Mesendoderm (in vitro differentiated cells): ENCODE data around the gene ZBTB6.
"Not testable (repeated sequence)": the region's sequence is repeated elsewhere in the genome, so short reads cannot be mapped to it uniquely, and the experiment has no call there.

Source experiments
- DNase-seq: peaks from one replicate; pipeline ENCODE4 v3.0.0; 2013
- H2AK5ac ChIP-seq: 2 replicates; pipeline ENCODE4 v1.6.1; 2013; ENCODE audit warnings: low read length, inconsistent platforms
- H2BK120ac ChIP-seq: 2 replicates; pipeline ENCODE4 v1.6.1; 2013; ENCODE audit warnings: low read depth, mild to moderate bottlenecking, low read length, moderate library complexity, mixed read lengths
- H2BK15ac ChIP-seq: replicated peaks from 2 replicates; pipeline ENCODE4 v1.6.1; 2013; ENCODE audit warnings: low read depth, mild to moderate bottlenecking, moderate library complexity
- H2BK5ac ChIP-seq: 2 replicates; pipeline ENCODE4 v1.6.1; 2013; ENCODE audit warnings: low read length, inconsistent platforms
- H3K18ac ChIP-seq: 2 replicates; pipeline ENCODE4 v1.6.1; 2013; ENCODE audit warnings: mild to moderate bottlenecking, low read length, mixed read lengths
- H3K23ac ChIP-seq: one replicate; pipeline ENCODE4 v1.6.1; 2013; ENCODE audit warnings: low read length
- H3K27ac ChIP-seq: 2 replicates; pipeline ENCODE4 v1.5.1; 2013; ENCODE audit warnings: low read depth, mild to moderate bottlenecking, inconsistent platforms, low read length, moderate library complexity
- H3K27me3 ChIP-seq: 2 replicates; pipeline ENCODE4 v1.6.1; 2013; ENCODE audit warnings: low read length, control low read depth, mild to moderate bottlenecking, inconsistent platforms; ENCODE audit not compliant: insufficient read depth, poor library complexity
- H3K36me3 ChIP-seq: 2 replicates; pipeline ENCODE4 v1.6.1; 2013; ENCODE audit warnings: low read length, inconsistent platforms; ENCODE audit not compliant: control insufficient read depth, insufficient read depth
- H3K4ac ChIP-seq: one replicate; pipeline ENCODE4 v1.6.1; 2013; ENCODE audit warnings: low read depth, mild to moderate bottlenecking, low read length, moderate library complexity
- H3K4me1 ChIP-seq: 2 replicates; pipeline ENCODE4 v1.6.1; 2013; ENCODE audit warnings: low read depth, low read length, inconsistent platforms; ENCODE audit not compliant: control insufficient read depth
- H3K4me2 ChIP-seq: 2 replicates; pipeline ENCODE4 v1.6.1; 2013; ENCODE audit warnings: low read length
- H3K4me3 ChIP-seq: 2 replicates; pipeline ENCODE4 v1.5.1; 2013; ENCODE audit warnings: mild to moderate bottlenecking, low read length
- H3K56ac ChIP-seq: one replicate; pipeline ENCODE4 v1.6.1; 2013; ENCODE audit warnings: low read length
- H3K79me1 ChIP-seq: 2 replicates; pipeline ENCODE4 v1.6.1; 2013; ENCODE audit warnings: low read length, inconsistent platforms
- H3K79me2 ChIP-seq: 2 replicates; pipeline ENCODE4 v1.6.1; 2013; ENCODE audit warnings: mild to moderate bottlenecking, low read length; ENCODE audit not compliant: control insufficient read depth, insufficient read depth
- H3K9ac ChIP-seq: 2 replicates; pipeline ENCODE4 v1.6.1; 2013; ENCODE audit warnings: low read length, inconsistent platforms
- H4K5ac ChIP-seq: one replicate; pipeline ENCODE4 v1.6.1; 2013; ENCODE audit warnings: low read length
- H4K8ac ChIP-seq: one replicate; pipeline ENCODE4 v1.6.1; 2013; ENCODE audit warnings: low read depth, mild to moderate bottlenecking, control low read depth, low read length, moderate library complexity
- WGBS: extraction: QIAGEN DNeasy Blood & Tissue Kit; methylation state at CpG from one replicate; pipeline ENCODE4 v1.1.7; 2013; ENCODE audit warnings: low lambda C conversion rate, missing lambda C conversion rate; ENCODE audit not compliant: insufficient coverage; ENCODE audit errors: extremely low coverage; 5-methylcytosine and 5-hydroxymethylcytosine counted together

Gene ZBTB6

GRCh38 chr9:122875523-122875922, 37.6 kb downstream of the ZBTB6 start:
- H2BK15ac ChIP-seq, result no peak overlapping the region
- H3K27me3 ChIP-seq, result no peaks in the 10 kb centered on the region
- H3K4ac ChIP-seq, result no peak overlapping the region
- no peaks in the 10 kb centered on the region for H3K4me1 ChIP-seq
- H3K27ac ChIP-seq, result no peak overlapping the region
- no peaks in the 10 kb centered on the region for H3K79me1 ChIP-seq
- WGBS, result no CpG with 5 or more reads among the region's 1 CpG
- no peak overlapping the region for H4K8ac ChIP-seq
- H3K36me3 ChIP-seq, result peaks cover 3% of the 10 kb centered on the region
- no peak overlapping the region for H3K9ac ChIP-seq
- H3K4me2 ChIP-seq, result no peak overlapping the region
- H2AK5ac ChIP-seq, result no peak overlapping the region
- no peak overlapping the region for H3K18ac ChIP-seq
- H2BK120ac ChIP-seq, result no peak overlapping the region
- H2BK5ac ChIP-seq, result no peak overlapping the region
- no peak overlapping the region for H3K4me3 ChIP-seq
- no peak overlapping the region for H3K56ac ChIP-seq
- no peaks in the 10 kb centered on the region for H3K79me2 ChIP-seq
- no peak for DNase-seq
- no peak overlapping the region for H4K5ac ChIP-seq
- no peak overlapping the region for H3K23ac ChIP-seq

- H3K36me3 ChIP-seq, H2BK15ac ChIP-seq, H2BK120ac ChIP-seq, H3K4ac ChIP-seq, H3K23ac ChIP-seq, H2AK5ac ChIP-seq, H3K18ac ChIP-seq, H3K56ac ChIP-seq, H4K8ac ChIP-seq, H3K4me2 ChIP-seq, H3K9ac ChIP-seq, H4K5ac ChIP-seq, H3K79me2 ChIP-seq, DNase-seq, H3K4me3 ChIP-seq, H3K79me1 ChIP-seq, H3K27me3 ChIP-seq, H3K27ac ChIP-seq, H2BK5ac ChIP-seq, H3K4me1 ChIP-seq: not testable (repeated sequence)
- WGBS, result no CpG with 5 or more reads among the region's 27 CpGs
Measured at GRCh38 chr9:122867276-122867675, 45.8 kb downstream of the ZBTB6 start.

GRCh38 chr9:122866079-122866478, 47.0 kb downstream of the ZBTB6 start:
- Histone ChIP-seq H2BK5ac (no peak overlapping the region), H3K27ac (no peak overlapping the region), H3K36me3 (peaks cover 2% of the 10 kb centered on the region), H4K5ac (no peak overlapping the region), H3K18ac (no peak overlapping the region), H4K8ac (no peak overlapping the region), H3K23ac (no peak overlapping the region), H3K9ac (no peak overlapping the region), H3K4me1 (no peaks in the 10 kb centered on the region), H2BK120ac (no peak overlapping the region), H3K4me3 (no peak overlapping the region), H3K79me2 (no peaks in the 10 kb centered on the region), H3K79me1 (no peaks in the 10 kb centered on the region), H3K4me2 (no peak overlapping the region), H3K4ac (no peak overlapping the region), H3K56ac (no peak overlapping the region), H2BK15ac (no peak overlapping the region), H2AK5ac (no peak overlapping the region), H3K27me3 (no peaks in the 10 kb centered on the region)
- no CpG with 5 or more reads among the region's 5 CpGs for WGBS
- no peak for DNase-seq

GRCh38 chr9:122865300-122865699, 47.8 kb downstream of the ZBTB6 start:
- Histone ChIP-seq H3K27ac (no peak overlapping the region), H3K4me1 (no peaks in the 10 kb centered on the region), H3K27me3 (no peaks in the 10 kb centered on the region), H3K56ac (no peak overlapping the region), H4K8ac (no peak overlapping the region), H2BK15ac (no peak overlapping the region), H3K4me2 (no peak overlapping the region), H3K4me3 (no peak overlapping the region), H3K18ac (no peak overlapping the region), H3K79me1 (no peaks in the 10 kb centered on the region), H4K5ac (no peak overlapping the region), H2AK5ac (no peak overlapping the region), H3K36me3 (peaks cover 2% of the 10 kb centered on the region), H3K9ac (no peak overlapping the region), H3K79me2 (no peaks in the 10 kb centered on the region), H3K23ac (no peak overlapping the region), H3K4ac (no peak overlapping the region), H2BK120ac (no peak overlapping the region), H2BK5ac (no peak overlapping the region)
- no CpG with 5 or more reads among the region's 7 CpGs for WGBS
- no peak for DNase-seq

- Histone ChIP-seq H3K18ac (no peak overlapping the region), H3K4ac (no peak overlapping the region), H4K8ac (no peak overlapping the region), H4K5ac (no peak overlapping the region), H3K4me2 (no peak overlapping the region), H2BK120ac (no peak overlapping the region), H3K4me1 (no peaks in the 10 kb centered on the region), H3K56ac (no peak overlapping the region), H2AK5ac (no peak overlapping the region), H2BK15ac (no peak overlapping the region), H3K27ac (no peak overlapping the region), H3K36me3 (peaks cover 6% of the 10 kb centered on the region), H3K79me1 (no peaks in the 10 kb centered on the region), H2BK5ac (no peak overlapping the region), H3K79me2 (no peaks in the 10 kb centered on the region), H3K27me3 (no peaks in the 10 kb centered on the region), H3K23ac (no peak overlapping the region), H3K4me3 (no peak overlapping the region), H3K9ac (no peak overlapping the region)
- DNase-seq, result no peak
- no CpG with 5 or more reads among the region's 3 CpGs for WGBS
Measured at GRCh38 chr9:122863407-122863806, 49.7 kb downstream of the ZBTB6 start.

- H3K27ac ChIP-seq, result no peak overlapping the region
- no peak overlapping the region for H4K8ac ChIP-seq
- no peaks in the 10 kb centered on the region for H3K4me1 ChIP-seq
- DNase-seq, result no peak
- H3K23ac ChIP-seq, result no peak overlapping the region
- H3K4me2 ChIP-seq, result no peak overlapping the region
- no peaks in the 10 kb centered on the region for H3K79me2 ChIP-seq
- no peak overlapping the region for H3K18ac ChIP-seq
- H4K5ac ChIP-seq, result no peak overlapping the region
- no peak overlapping the region for H3K4ac ChIP-seq
- no peak overlapping the region for H3K9ac ChIP-seq
- H3K56ac ChIP-seq, result no peak overlapping the region
- H2AK5ac ChIP-seq, result no peak overlapping the region
- no peaks in the 10 kb centered on the region for H3K27me3 ChIP-seq
- H2BK5ac ChIP-seq, result no peak overlapping the region
- H3K4me3 ChIP-seq, result no peak overlapping the region
- no CpG with 5 or more reads among the region's 8 CpGs for WGBS
- no peak overlapping the region for H2BK120ac ChIP-seq
- H2BK15ac ChIP-seq, result no peak overlapping the region
- H3K36me3 ChIP-seq, result peaks cover 11% of the 10 kb centered on the region
- H3K79me1 ChIP-seq, result no peaks in the 10 kb centered on the region
Measured at GRCh38 chr9:122860319-122861142, 52.6 kb downstream of the ZBTB6 start.
